ENCODE measurements around the gene FUT3.

GRCh38 chr19:5828661-5829566 is 22.3 kb downstream of the FUT3 start:
- TF ChIP-seq CTCF (IDR thresholded peaks at IDR 0.05; ENCODE audit: low read length) (no peak), EZH2 (IDR thresholded peaks at IDR 0.05; ENCODE audit: borderline replicate concordance, low read length) (no peak)

Measured in OCI-LY1 (cell line).